Parathyroid adenoma (tissue), 2 donors: ENCODE data around the gene BRD1.

ENCODE experiments used
- H2AFZ ChIP-seq: fragments of 300-600 bp; sonication (generic); one replicate; pipeline ENCODE4 v1.7.0; 2017; ENCODE audit warnings: antibody characterized with exemption, mild to moderate bottlenecking
- H3K27ac ChIP-seq: fragments of 300-600 bp; sonication (generic); one replicate; pipeline ENCODE4 v1.7.0; 2017
- H3K27me3 ChIP-seq: fragments of 300-600 bp; sonication (generic); one replicate; pipeline ENCODE4 v1.7.0; 2017; ENCODE audit warnings: low read length; ENCODE audit not compliant: control insufficient read depth, insufficient read depth
- H3K36me3 ChIP-seq: fragments of 300-600 bp; sonication (generic); one replicate; pipeline ENCODE4 v1.7.0; 2017; ENCODE audit warnings: low read length; ENCODE audit not compliant: control insufficient read depth, insufficient read depth
- H3K4me1 ChIP-seq: fragments of 300-600 bp; sonication (generic); one replicate; pipeline ENCODE4 v1.7.0; 2017; ENCODE audit warnings: control low read depth
- H3K4me2 ChIP-seq: fragments of 300-600 bp; sonication (generic); one replicate; pipeline ENCODE4 v1.7.0; 2017; ENCODE audit warnings: low read length
- H3K4me3 ChIP-seq: fragments of 300-600 bp; sonication (generic); one replicate; pipeline ENCODE4 v1.7.0; 2017; ENCODE audit warnings: low read depth, low read length
- H3K79me2 ChIP-seq: fragments of 300-600 bp; sonication (generic); one replicate; pipeline ENCODE4 v1.7.0; 2017; ENCODE audit warnings: control low read depth
- H3K9ac ChIP-seq: fragments of 300-600 bp; sonication (generic); one replicate; pipeline ENCODE4 v1.7.0; 2017; ENCODE audit warnings: mild to moderate bottlenecking
- H3K9me3 ChIP-seq: fragments of 300-600 bp; sonication (generic); one replicate; pipeline ENCODE4 v1.7.0; 2017; ENCODE audit warnings: low read length; ENCODE audit not compliant: control insufficient read depth
- TF ChIP-seq, protein P1 (sequence below): fragments of 300-600 bp; sonication (generic); IDR thresholded peaks from one replicate; pipeline ENCODE4 v1.7.0; 2017; ENCODE audit warnings: antibody characterized with exemption, mild to moderate bottlenecking
- donor health status: primary hyperparathyroidism.

BRD1 gene

GRCh38 chr22:49751966-49752597 is 75.6 kb downstream of the BRD1 start:
- no peaks in the 10 kb centered on the region for H3K9me3 ChIP-seq
- H3K4me3 ChIP-seq, result no peak overlapping the region
- H2AFZ ChIP-seq, result no peak overlapping the region
- no peak overlapping the region for H3K4me2 ChIP-seq
- no peaks in the 10 kb centered on the region for H3K36me3 ChIP-seq
- H3K9ac ChIP-seq, result no peak overlapping the region
- TF ChIP-seq, protein P1, sequence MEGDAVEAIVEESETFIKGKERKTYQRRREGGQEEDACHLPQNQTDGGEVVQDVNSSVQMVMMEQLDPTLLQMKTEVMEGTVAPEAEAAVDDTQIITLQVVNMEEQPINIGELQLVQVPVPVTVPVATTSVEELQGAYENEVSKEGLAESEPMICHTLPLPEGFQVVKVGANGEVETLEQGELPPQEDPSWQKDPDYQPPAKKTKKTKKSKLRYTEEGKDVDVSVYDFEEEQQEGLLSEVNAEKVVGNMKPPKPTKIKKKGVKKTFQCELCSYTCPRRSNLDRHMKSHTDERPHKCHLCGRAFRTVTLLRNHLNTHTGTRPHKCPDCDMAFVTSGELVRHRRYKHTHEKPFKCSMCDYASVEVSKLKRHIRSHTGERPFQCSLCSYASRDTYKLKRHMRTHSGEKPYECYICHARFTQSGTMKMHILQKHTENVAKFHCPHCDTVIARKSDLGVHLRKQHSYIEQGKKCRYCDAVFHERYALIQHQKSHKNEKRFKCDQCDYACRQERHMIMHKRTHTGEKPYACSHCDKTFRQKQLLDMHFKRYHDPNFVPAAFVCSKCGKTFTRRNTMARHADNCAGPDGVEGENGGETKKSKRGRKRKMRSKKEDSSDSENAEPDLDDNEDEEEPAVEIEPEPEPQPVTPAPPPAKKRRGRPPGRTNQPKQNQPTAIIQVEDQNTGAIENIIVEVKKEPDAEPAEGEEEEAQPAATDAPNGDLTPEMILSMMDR, result no peak
- H3K4me1 ChIP-seq, result no peaks in the 10 kb centered on the region
- H3K79me2 ChIP-seq, result no peaks in the 10 kb centered on the region
- no peaks in the 10 kb centered on the region for H3K27me3 ChIP-seq
- H3K27ac ChIP-seq, result no peak overlapping the region

- Histone ChIP-seq H3K4me3 (no peak overlapping the region), H3K9ac (no peak overlapping the region), H3K27me3 (no peaks in the 10 kb centered on the region), H3K27ac (no peak overlapping the region), H3K79me2 (no peaks in the 10 kb centered on the region), H2AFZ (no peak overlapping the region), H3K4me1 (no peaks in the 10 kb centered on the region), H3K36me3 (no peaks in the 10 kb centered on the region), H3K4me2 (no peak overlapping the region), H3K9me3 (no peaks in the 10 kb centered on the region)
- TF ChIP-seq, protein P1, result no peak
These were observed 76.2 kb downstream of the BRD1 start for GRCh38 chr22:49751318-49751965.

- H3K27ac ChIP-seq, result no peak overlapping the region
- H2AFZ ChIP-seq, result no peak overlapping the region
- no peaks in the 10 kb centered on the region for H3K4me1 ChIP-seq
- no peak overlapping the region for H3K9ac ChIP-seq
- TF ChIP-seq, protein P1, result no peak
- no peaks in the 10 kb centered on the region for H3K36me3 ChIP-seq
- no peaks in the 10 kb centered on the region for H3K27me3 ChIP-seq
- no peak overlapping the region for H3K4me3 ChIP-seq
- H3K79me2 ChIP-seq, result no peaks in the 10 kb centered on the region
- H3K9me3 ChIP-seq, result no peaks in the 10 kb centered on the region
- H3K4me2 ChIP-seq, result no peak overlapping the region
These were observed 77.7 kb downstream of the BRD1 start for GRCh38 chr22:49749885-49750510.

DNA sequence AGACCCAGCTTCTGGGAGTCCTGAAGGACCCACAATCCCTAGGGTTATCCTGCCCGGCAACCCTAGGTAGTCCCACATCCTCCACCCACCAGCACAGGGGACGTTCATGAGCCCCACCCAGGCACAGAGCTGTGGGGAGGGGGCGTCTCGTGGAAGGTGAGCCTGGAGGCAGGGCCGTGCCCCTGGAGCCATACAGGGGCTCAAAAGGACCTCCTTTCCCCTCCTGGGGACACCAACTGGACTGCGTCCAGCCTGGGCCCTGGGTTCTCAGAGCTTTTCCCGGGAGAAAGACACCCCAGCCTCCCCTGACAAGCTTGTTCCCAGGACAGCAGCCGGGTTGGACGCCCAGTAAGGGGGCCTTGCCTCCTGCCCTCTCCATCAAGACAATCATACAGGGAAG is 78.4 kb downstream of the BRD1 start:
- Histone ChIP-seq H3K4me2 (no peak overlapping the region), H3K4me1 (no peaks in the 10 kb centered on the region), H3K9me3 (no peaks in the 10 kb centered on the region), H3K27ac (no peak overlapping the region), H2AFZ (no peak overlapping the region), H3K4me3 (no peak overlapping the region), H3K27me3 (no peaks in the 10 kb centered on the region), H3K36me3 (no peaks in the 10 kb centered on the region), H3K79me2 (no peaks in the 10 kb centered on the region), H3K9ac (no peak overlapping the region)
- TF ChIP-seq, protein P1, result no peak
